DND-41 (cell line): ENCODE data around the gene YJEFN3.

Experiments
- ATAC-seq: fragments of 200-7000 bp; cut with Tn5 transposase; 3 replicates; pipeline ENCODE4 v1.9.1; 2021; ENCODE audit warnings: low read depth; ENCODE audit not compliant: insufficient read depth
- DNase-seq: peaks from one replicate; pipeline ENCODE4 v3.0.0-alpha.2; 2020
- H2AFZ ChIP-seq: 2 replicates; pipeline ENCODE4 v1.6.0; 2012; ENCODE audit warnings: low read depth, low read length
- H3K27ac ChIP-seq: 2 replicates; pipeline ENCODE4 v1.5.1; 2012; ENCODE audit warnings: low read length, inconsistent platforms
- H3K27me3 ChIP-seq: fragments of 200-600 bp; sonication (generic); 2 replicates; pipeline ENCODE4 v1.6.0; 2012; ENCODE audit warnings: low read length, mild to moderate bottlenecking, inconsistent platforms; ENCODE audit not compliant: insufficient read depth, poor library complexity
- H3K36me3 ChIP-seq: 2 replicates; pipeline ENCODE4 v1.5.1; 2012; ENCODE audit warnings: low read length, inconsistent platforms; ENCODE audit not compliant: insufficient read depth
- H3K4me1 ChIP-seq: 2 replicates; pipeline ENCODE4 v1.5.1; 2012; ENCODE audit warnings: mild to moderate bottlenecking, low read length; ENCODE audit not compliant: insufficient read depth
- H3K4me2 ChIP-seq: 2 replicates; pipeline ENCODE4 v1.6.0; 2012; ENCODE audit warnings: mild to moderate bottlenecking, moderate library complexity, low read length, inconsistent platforms; ENCODE audit not compliant: insufficient read depth
- H3K4me3 ChIP-seq, 2 experiments: fragments of 200-600 bp in 1 of 2; shearing (Covaris generic) in 1 of 2; 2 replicates each; pipeline ENCODE4 v1.5.1; 2012 to 2016; ENCODE audit warnings: inconsistent platforms in 2 of 2, low read length in 2 of 2, mild to moderate bottlenecking in 2 of 2, low read depth in 1 of 2, moderate library complexity in 1 of 2
- H3K79me2 ChIP-seq: 2 replicates; pipeline ENCODE4 v1.6.0; 2012; ENCODE audit warnings: low read length, inconsistent platforms; ENCODE audit not compliant: insufficient read depth
- H3K9ac ChIP-seq: 2 replicates; pipeline ENCODE4 v1.6.0; 2012; ENCODE audit warnings: low read depth, mild to moderate bottlenecking, inconsistent platforms, low read length, moderate library complexity
- H3K9me3 ChIP-seq: 2 replicates; pipeline ENCODE4 v1.5.1; 2012; ENCODE audit warnings: low read length, moderate library complexity, mild to moderate bottlenecking, inconsistent platforms; ENCODE audit not compliant: insufficient read depth, severe bottlenecking
- H4K20me1 ChIP-seq: 2 replicates; pipeline ENCODE4 v1.6.0; 2012; ENCODE audit warnings: low read length; ENCODE audit not compliant: insufficient read depth
- CTCF ChIP-seq: IDR thresholded peaks from 2 replicates; pipeline ENCODE4 v1.5.1; 2012; ENCODE audit warnings: borderline replicate concordance, low read length, moderate library complexity, mild to moderate bottlenecking; ENCODE audit not compliant: poor library complexity, severe bottlenecking; ENCODE audit errors: extremely low read depth
- EZH2 ChIP-seq: IDR thresholded peaks from 3 replicates; pipeline ENCODE4 v1.6.1; 2012; ENCODE audit warnings: borderline replicate concordance, low read depth, mild to moderate bottlenecking, moderate library complexity, low read length, inconsistent platforms; ENCODE audit not compliant: severe bottlenecking

The YJEFN3 gene

GRCh38 chr19:19537075-19538048, 8.7 kb downstream of the YJEFN3 start:
- Histone ChIP-seq H3K27me3 (no peaks in the 10 kb centered on the region), H3K9ac (no peak overlapping the region), H3K4me1 (peaks cover 3% of the 10 kb centered on the region), H3K9me3 (no peaks in the 10 kb centered on the region), H3K36me3 (no peaks in the 10 kb centered on the region), H3K4me3 (no peak overlapping the region), H3K79me2 (no peaks in the 10 kb centered on the region), H3K27ac (no peak overlapping the region), H2AFZ (no peak overlapping the region), H3K4me2 (no peak overlapping the region), H4K20me1 (0 out of 2 replicates have a peak, but pooled peaks cover 5% of the 10 kb centered on the region)
- ATAC-seq (no peak), DNase-seq (no peak)
- TF ChIP-seq EZH2 (no peak), CTCF (no peak)

- TF ChIP-seq CTCF, result no peak
- no peak for TF ChIP-seq EZH2
- no peak within 1 kb of the TSS for H3K4me2 ChIP-seq
- no peaks in the 10 kb centered on the region for H3K9me3 ChIP-seq
- no peak within 1 kb of the TSS for H3K9ac ChIP-seq
- no peaks in the 10 kb centered on the region for H3K79me2 ChIP-seq
- no peak within 1 kb of the TSS for H3K27ac ChIP-seq
- no peak within 1 kb of the TSS for H3K4me3 ChIP-seq
- no peaks in the 10 kb centered on the region for H3K4me1 ChIP-seq
- no peak within 1 kb of the TSS for H2AFZ ChIP-seq
- H3K36me3 ChIP-seq, result no peaks in the 10 kb centered on the region
- ATAC-seq, result no peak
- no peak for DNase-seq
- H3K27me3 ChIP-seq, result no peaks in the 10 kb centered on the region
- no peaks in the 10 kb centered on the region for H4K20me1 ChIP-seq
Measured at GRCh38 chr19:19538061-19538784, 9.5 kb downstream of the YJEFN3 start, which contains the start of gene CILP2. Gene CILP2 (plus strand): TSS chr19:19538265. CDS start chr19:19538350, 85 bp downstream.

- TF ChIP-seq CTCF (no peak), EZH2 (no peak)
- Histone ChIP-seq H3K27me3 (no peaks in the 10 kb centered on the region), H3K4me1 (no peaks in the 10 kb centered on the region), H3K4me2 (no peak overlapping the region), H4K20me1 (no peaks in the 10 kb centered on the region), H3K9me3 (no peaks in the 10 kb centered on the region), H3K27ac (no peak overlapping the region), H3K9ac (no peak overlapping the region), H3K79me2 (no peaks in the 10 kb centered on the region), H3K4me3 (no peak overlapping the region), H3K36me3 (no peaks in the 10 kb centered on the region), H2AFZ (no peak overlapping the region)
- ATAC-seq, result no peak
- no peak for DNase-seq
Measured at GRCh38 chr19:19538785-19539166, 10.1 kb downstream of the YJEFN3 start.
